ENCODE measurements around the gene CSTPP1.
"Not testable (repeated sequence)": the region's sequence is repeated elsewhere in the genome, so short reads cannot be mapped to it uniquely, and the experiment has no call there.

CSTPP1 gene

DNA sequence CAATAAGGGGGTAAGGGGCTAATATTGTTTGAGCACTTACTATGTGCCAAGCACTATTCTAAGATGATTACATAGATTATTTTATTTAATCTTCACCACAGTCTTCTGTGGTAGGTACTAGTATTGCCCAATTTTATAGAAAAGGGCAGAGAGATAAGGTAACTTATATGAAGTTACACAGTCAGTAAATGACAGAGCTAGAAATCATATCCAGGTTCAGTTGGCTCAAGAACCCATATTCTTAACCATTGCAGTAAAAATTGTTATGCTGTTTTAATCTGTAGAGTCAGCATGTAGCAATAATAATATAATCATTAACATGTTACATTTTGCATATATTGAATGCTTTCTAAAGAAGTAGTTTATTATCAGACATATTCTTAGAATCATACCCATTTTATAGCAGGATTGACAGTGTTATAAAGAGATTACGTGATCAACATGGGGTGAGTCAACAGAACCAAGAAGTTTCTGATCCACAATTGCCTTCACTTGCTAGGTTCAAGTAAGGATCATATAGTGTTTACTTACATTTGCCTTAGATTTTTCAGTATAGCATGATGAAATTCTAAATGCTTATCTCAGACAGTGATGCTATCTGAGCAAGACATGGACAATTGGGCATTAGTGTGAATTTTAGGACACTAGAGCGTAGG lies 46.4 kb downstream of the CSTPP1 start:
- FAIRE-seq (no peak), DNase-seq (ENCODE audit: extremely low spot score, insufficient read length, low read depth) (no peak)

DNA sequence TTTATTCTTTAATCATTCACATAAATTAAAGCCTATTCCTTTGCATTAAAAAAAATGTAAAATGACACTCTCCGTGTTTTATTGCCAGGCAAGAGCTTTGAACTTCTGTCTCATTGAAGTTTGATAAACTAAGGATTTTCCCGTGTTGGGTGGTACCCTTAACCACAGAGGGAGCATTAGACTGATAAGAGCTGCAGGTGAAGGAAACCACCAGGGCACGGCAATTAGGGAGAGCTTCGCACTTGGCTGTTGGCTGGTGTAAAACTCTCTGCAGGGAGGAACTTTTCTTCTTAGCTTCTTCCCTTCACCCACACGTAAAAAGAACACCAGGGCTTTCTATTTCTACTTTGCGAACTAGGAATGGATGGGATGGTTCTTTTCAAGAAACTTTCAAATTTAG lies 47.0 kb downstream of the CSTPP1 start:
- no peak for DNase-seq (ENCODE audit: extremely low spot score, insufficient read length, low read depth)
- no peak for FAIRE-seq

DNA sequence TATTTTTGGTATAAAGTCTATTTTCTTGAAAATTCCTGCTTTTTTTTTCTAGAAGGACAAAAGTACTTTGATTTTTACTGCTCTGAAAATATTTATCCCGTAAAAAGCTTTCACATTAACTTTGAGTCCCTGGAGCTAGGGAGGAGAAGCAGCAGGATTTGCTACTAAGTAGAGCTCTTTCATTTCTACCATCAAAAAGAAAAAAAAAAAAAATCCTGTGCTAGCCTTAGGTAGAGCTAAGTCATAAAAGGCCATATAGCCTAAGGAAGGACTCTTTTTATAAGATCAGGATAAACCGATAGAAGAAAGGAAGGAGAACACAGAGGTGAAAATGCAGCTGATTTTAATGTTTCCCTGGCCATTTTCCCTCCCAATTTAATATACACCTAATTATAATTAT lies 48.0 kb downstream of the CSTPP1 start:
- FAIRE-seq (no peak), DNase-seq (ENCODE audit: extremely low spot score, insufficient read length, low read depth) (no peak)

DNA sequence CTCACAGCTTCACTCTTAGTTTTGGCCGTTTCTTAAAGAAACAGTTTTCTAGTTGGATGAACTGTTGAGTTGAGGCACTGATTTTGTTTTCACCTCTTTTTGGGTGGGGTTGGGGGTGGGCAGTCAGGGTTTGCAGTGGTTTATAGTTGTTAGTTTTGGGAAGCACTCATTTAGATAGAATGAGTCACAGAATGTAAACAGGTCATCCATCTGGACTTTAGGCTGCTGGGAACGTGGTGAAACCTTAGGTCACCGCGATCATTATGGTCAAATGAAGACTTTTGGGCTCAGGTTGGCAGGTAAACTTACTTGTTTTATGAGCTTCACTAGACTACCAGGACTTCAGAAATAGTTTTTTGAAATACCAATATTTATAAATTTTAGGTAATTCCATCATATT lies 48.4 kb downstream of the CSTPP1 start:
- FAIRE-seq (no peak), DNase-seq (ENCODE audit: extremely low spot score, insufficient read length, low read depth) (no peak)

DNA sequence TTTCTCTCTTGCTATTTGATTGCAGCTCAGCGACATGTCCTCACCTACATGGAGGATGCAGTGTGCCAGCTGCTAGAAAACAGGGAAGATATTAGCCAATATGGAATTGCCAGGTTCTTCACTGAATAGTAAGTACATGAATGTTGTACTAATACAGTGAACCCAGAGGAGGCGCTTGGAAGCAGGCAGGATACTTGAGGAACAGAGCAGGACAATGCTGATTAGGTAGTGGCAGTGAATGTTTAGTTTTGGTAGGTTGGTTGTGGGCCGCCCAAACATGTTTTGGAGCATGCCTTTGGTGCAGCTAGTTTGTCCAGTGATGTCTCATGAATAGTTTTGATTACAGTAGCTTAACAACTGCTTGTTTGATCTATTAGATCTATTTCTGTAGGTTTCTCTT lies 50.6 kb downstream of the CSTPP1 start:
- DNase-seq (ENCODE audit: extremely low spot score, insufficient read length, low read depth) (no peak), FAIRE-seq (no peak)

DNA sequence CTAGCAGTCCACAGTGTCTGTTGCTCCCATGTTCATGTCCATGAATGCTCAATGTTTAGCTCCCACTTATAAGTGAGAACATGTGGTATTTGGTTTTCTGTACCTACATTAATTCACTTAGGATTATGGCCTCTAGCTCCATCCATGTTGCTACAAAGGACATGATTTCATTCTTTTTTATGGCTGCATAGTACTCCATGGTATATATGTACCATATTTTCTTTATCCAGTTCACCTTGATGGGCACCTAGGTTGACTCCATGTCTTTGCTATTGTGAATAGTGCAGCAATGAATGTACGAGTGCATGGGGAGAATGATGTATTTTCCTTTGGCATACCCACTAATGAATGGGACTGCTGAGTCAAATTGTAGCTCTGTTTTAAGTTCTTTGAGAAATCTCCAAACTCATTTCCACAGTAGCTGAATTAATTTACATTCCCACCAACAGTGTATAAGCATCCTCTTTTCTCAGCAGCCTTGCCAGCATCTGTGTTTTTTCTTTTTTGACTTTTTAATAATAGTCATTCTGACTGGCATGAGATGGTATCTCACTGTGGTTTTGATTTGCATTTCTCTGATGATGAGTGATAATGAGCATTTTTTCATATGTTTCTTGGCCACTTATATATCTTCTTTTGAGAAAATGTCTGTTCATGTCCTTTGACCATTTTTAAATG lies 53.4 kb downstream of the CSTPP1 start:
- FAIRE-seq; DNase-seq (ENCODE audit: extremely low spot score, insufficient read length, low read depth): not testable (repeated sequence)

DNA sequence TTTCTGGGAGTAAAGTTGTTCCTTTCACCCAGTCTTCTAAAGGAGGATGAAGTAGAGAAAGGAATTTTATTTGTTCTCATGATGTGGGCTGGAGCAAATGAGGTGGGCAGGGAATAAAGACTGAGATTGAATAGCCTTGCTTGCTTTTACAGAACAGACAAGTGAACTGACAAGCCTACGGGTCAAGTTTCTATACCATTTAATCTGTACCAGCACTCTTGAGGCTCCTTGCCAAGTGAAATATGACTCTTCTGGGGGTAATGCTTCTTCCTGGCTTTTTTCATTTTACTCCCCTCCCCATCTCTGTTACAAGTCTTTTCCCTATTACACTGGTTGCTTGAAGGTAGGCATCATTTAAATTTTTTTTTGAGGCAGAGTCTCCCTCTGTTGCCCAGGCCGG lies 54.8 kb downstream of the CSTPP1 start:
- no peak for FAIRE-seq
- no peak for DNase-seq (ENCODE audit: extremely low spot score, insufficient read length, low read depth)

DNA sequence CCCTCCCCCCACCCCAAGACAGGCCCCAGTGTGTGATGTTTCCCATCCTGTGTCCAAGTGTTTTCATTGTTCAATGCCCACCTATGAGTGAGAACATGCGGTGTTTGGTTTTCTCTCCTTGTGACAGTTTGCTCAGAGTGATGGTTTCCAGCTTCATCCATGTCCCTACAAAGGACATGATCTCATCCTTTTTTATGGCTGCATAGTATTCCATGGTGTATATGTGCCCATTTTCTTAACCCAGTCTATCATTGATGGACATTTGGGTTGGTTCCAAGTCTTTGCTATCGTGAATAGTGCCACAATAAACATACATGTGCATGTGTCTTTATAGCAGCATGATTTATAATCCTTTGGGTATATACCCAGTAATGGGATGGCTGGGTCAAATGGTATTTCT lies 55.8 kb downstream of the CSTPP1 start:
- not testable (repeated sequence) for FAIRE-seq; DNase-seq (ENCODE audit: extremely low spot score, insufficient read length, low read depth)

DNA sequence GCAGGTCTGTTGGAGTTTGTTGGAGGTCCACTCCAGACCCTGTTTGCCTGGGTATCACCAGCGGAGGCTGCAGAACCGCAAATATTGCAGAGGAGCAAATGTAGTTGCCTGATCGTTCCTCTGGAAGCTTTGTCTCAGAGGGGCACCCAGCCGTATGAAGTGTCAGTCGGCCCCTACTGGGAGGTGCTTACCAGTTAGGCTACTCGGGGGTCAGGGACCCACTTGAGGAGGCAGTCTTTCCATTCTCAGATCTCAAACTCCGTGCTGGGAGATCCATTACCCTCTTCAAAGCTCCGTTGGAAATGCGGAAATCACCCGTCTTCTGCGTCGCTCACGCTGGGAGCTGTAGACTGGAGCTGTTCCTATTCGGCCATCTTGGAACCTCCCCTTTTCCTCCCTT lies 61.2 kb downstream of the CSTPP1 start:
- not testable (repeated sequence) for FAIRE-seq; DNase-seq (ENCODE audit: extremely low spot score, insufficient read length, low read depth)

DNA sequence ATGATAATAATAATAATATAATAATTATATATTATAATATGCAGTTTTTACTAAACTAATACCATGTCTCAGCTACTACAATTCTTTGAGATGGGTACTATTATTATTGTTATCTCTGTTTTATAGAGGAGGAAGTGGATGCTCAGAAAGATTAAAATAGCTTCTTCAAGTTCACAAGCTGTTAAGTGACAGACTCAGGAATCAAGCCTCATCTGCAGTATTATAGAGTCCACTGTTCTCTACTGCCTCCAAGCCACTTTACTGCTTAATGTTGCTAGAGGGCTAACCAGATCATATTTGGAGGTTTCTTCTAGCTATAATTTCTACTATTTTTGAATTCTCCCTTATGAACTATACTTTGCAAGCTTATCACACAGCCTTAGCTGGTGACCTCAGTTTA lies 62.7 kb downstream of the CSTPP1 start:
- DNase-seq (ENCODE audit: extremely low spot score, insufficient read length, low read depth) (no peak), FAIRE-seq (no peak)

DNA sequence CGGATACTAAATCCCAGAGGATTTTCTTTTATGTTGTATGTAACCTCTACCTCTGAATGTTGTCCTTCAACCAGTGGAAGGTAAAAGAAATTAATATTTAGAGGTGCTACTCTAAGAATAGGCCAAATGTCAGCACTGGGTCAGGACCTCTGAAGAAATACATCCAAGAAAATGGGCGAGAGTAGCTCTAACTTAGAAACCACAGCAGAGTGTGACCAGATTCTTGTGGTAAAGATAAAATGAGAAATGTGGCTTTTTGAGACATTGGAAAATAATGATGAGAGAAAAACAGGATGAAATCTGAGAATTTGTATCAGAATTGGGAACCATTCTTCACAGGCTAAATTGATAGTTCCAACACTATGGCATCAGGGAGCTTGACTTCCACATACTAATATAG lies 63.5 kb downstream of the CSTPP1 start:
- no peak for DNase-seq (ENCODE audit: extremely low spot score, insufficient read length, low read depth)
- no peak for FAIRE-seq

DNA sequence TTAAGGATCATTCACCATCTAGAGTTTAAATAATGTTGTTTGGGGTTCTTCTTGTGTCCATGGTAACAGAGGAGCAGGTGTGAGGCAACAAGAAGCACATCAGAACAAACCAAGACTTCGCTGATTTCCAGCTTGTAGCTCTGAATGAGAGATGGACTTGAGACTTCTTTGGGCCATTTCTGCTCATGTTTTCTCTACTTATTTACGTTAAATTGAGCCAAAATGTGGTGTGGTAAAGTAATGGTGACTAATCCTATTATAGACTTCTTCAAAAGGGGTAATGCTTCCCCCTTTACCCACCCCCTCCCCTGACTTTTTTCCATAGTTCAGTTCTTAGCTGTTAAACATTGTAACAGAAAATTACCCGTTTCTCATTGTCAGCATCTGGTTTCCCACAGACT lies 65.2 kb downstream of the CSTPP1 start:
- FAIRE-seq (no peak), DNase-seq (ENCODE audit: extremely low spot score, insufficient read length, low read depth) (no peak)

DNA sequence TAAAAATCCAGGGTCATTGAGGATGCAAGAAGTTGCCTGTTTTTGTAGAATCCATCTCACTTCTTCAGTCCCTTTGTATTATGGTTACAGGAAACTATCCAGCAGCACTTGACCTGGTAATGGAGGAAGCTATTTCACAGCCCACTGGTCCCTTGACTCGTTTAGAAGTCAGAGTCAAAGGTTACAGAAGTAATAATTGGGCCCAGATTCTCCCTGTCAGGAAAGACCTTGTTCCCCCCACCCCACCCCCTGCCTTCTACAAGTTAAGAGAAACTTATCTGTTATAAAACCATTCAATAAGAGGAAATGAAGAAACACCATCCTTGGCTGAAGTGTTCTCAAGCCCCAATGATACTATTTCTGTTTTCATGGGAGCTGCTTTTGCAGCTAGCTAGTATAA lies 65.8 kb downstream of the CSTPP1 start:
- no peak for DNase-seq (ENCODE audit: extremely low spot score, insufficient read length, low read depth)
- no peak for FAIRE-seq

DNA sequence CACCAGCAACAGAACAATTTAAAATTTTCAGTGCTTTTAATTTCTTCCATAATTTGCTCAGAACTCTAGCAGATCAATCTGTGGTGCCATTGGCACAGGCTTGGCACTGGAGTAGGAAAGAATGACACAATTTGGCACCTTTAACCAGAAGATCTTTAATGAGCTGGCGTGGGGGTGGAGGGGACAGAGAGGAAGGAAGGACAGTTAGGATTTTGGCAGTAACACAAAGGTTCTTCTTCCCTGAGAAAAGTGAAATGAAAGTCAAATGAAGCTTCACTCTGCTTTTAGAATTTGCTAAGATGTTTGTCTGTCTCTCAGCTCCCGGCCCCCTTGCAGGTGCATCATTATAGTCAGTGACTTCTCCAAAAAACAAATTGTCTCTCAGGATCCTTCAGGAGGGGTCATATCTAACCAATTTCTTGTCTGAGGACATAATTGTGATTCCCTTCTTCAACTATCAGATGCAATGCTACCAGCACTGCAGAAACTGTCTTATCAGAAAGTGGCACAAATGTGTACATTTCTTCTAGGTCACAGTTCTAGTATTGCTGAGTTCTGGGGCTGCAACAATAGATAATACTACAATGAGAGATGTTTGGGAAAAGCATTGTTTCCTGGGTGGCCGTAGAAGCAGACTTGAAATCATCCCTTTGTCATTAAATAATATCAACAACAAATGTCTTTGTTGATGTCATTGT lies 66.8 kb downstream of the CSTPP1 start:
- DNase-seq (ENCODE audit: extremely low spot score, insufficient read length, low read depth) = no peak
- FAIRE-seq = no peak

DNA sequence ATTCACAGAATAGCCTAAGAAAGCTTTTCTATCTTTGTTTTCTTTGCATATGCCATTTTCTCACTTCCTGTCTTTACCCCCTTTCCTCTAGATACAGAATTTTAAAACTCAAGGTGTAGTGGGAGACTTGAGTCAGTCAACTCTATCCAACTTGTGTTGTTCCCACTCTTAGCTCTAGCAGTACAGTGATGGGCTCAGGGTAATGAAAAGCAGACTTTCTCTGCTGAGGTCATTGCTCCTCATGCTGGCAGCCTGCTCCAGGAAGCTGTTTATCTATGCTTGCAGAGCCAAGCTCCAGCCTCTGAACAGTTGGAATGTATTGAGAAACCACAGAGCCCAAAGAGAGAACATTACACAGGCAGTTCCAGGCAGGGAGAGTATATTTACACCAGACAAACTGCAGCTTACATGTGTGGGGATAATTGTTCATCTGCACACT lies 68.1 kb downstream of the CSTPP1 start:
- DNase-seq (ENCODE audit: extremely low spot score, insufficient read length, low read depth) = no peak

DNA sequence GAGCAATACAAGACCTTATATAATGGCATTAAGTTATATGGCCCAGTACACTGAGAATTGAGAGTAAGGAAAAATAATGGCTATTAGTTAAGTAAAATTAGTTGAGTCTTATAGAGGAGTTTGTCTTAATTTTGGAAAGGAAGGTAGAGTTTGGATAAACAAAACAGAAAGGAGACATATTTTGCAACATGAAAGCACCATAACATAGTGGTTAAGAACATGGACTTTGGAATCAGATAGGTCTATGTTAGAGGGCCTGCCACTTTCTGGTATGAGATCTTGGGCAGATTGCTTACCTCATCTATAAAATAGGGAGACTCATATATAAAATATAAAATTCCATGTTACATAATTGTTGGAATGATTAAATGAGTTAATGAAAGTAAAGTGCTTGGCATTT lies 68.9 kb downstream of the CSTPP1 start:
- FAIRE-seq (no peak), DNase-seq (ENCODE audit: extremely low spot score, insufficient read length, low read depth) (no peak)

More for the DNA sequence above, 68.1 kb downstream of the CSTPP1 start:
- FAIRE-seq = no peak

DNA sequence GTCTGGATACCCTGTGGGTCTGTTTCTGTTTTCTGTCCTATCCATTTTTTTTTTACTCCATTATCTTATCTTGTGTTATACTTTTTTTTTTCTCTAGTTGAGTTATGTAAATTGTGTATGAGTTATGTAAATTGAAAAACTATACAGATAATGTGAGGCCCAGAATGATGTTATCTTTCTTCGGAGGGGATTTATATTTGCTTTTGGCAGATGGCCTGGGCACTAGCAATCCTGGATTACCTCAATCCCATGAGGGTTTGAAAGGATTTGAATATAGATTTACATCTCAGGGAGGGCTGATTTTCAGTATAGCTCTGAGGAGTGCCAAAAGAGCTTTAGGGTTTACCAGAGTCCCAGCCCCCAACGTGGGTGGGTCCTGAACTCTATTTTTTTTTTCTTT lies 71.0 kb downstream of the CSTPP1 start:
- FAIRE-seq (no peak), DNase-seq (ENCODE audit: extremely low spot score, insufficient read length, low read depth) (no peak)

DNA sequence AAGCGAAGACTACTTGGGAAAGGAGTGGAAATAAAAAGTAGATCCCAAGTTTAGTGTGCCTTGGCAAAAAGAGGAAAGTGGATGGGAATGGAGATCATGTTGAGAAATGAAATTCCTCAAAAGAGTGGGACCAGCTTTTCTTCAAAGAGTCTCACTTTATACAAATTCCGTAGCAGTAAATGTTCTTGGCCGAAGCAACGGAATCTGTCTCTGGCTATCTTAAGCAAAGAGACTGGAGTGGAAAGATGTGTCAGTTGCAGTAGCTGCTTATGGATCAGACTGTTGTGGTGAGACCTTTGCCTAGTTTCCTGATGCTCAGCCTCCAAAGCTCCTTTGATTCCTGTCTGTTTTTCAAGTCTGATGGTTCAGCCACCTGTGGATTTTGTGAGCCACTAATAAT lies 73.6 kb downstream of the CSTPP1 start:
- FAIRE-seq (no peak), DNase-seq (ENCODE audit: extremely low spot score, insufficient read length, low read depth) (no peak)

DNA sequence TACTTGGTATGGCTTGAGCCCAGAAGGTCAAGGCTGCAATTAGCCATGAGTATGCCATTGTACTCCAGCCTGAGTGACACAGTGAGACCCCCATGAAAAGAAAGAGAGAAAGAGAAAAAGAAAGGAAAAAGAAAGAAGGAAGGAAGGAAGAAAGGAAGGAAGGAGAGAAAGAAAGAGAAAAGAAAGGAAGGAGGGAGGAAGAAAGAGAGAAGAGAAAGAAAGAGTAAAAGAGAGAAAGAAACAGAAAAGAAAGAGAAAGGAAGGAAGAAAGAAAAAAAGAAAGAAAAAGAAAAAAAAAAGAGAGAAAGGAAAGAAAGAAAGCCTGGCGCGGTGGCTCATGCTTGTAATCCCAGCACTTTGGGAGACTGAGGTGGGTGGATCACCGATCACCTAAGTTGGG lies 77.5 kb downstream of the CSTPP1 start:
- DNase-seq (ENCODE audit: extremely low spot score, insufficient read length, low read depth) (no peak), FAIRE-seq (no peak)

DNA sequence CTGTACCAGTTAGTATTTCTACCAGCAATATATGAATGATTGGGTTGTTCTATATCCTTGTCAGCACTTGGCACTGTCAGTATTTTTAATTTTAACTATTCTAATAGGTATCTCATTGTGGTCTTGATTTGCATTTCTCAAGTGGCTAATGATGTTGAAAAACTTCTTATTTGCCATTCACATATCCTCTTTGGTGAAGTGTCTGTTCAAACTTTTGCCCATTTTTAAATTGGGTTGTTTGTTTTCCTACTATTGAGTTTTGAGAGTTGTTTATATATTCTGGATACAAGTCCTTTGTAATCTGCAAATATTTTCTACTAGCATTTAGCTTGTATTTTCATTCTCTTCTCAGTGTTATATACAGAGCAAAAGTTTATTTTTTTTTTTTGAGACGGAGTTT lies 82.1 kb downstream of the CSTPP1 start:
- FAIRE-seq = no peak
- no peak for DNase-seq (ENCODE audit: extremely low spot score, insufficient read length, low read depth)

DNA sequence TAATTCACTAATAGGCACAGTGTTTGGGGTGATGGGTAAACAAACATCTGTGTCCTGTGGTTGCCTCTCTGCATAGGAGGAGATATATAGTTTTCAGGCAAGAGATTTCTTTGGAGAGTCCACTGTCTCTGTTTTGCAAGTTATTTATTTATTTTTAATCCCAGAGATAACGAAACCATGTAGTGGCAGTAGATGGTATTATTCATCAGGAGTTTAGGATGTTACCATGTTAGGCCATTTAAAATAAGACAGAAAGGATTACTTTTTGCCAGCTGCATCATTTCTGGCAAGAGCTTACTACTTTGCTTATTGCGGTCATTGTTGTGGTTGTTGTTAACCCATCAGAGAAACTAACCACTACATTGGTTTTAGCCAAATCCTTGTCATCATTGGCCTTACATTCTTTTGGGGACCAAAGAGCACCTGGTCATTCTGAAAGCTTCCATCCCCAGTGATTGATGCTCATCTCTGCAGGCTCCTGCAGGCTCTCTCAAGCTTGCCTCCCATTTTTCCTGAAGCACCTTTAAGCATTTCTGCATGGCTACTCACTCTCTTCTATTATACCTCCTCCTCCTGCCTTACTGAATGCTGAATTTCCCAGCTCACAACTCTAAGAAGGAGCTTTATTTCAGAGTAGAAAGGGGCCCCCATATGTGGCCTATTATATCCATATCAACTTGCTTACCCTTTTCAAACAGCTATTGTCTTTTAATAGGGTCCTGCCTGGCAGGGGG lies 84.4 kb downstream of the CSTPP1 start:
- no peak for DNase-seq (ENCODE audit: extremely low spot score, insufficient read length, low read depth)

More for the DNA sequence above, 84.4 kb downstream of the CSTPP1 start:
- no peak for FAIRE-seq

Measured in GM18507 (cell line).